WTC11 (cell line): ENCODE measurements around the gene KAZN. TPM values are rescaled to one million over a fixed set of nuclear protein-coding genes. Genes with fewer than 3 reads are reported as not detected.
A peak's percentile ranks its signal among the peaks of the same experiment; 100 is the strongest.

Source experiments
- ATAC-seq: fragments of 200-7000 bp; cut with Tn5 transposase; 2 replicates; pipeline ENCODE4 v1.10.0; 2021; ENCODE audit warnings: mild to moderate bottlenecking, moderate library complexity
- CTCF ChIA-PET: fragments of 300-600 bp; sonication (Branson Sonifier 250); formaldehyde crosslinking; loops from one replicate; lab custom pipeline; 2021; ENCODE audit warnings: antibody characterized with exemption; lab: Charles Lee
- POLR2A ChIA-PET: fragments of 350-600 bp; sonication (Branson Sonifier 250); formaldehyde crosslinking; loops from one replicate; lab custom pipeline; 2021; ENCODE audit warnings: antibody characterized with exemption; lab: Charles Lee
- DNase-seq: peaks from one replicate; pipeline ENCODE4 v3.0.0; 2021; ENCODE audit warnings: low spot score
- H3K27ac Mint-ChIP-seq: 2 replicates; pipeline ENCODE4 v1.8.0; 2021; ENCODE audit warnings: mixed read lengths
- H3K27me3 Mint-ChIP-seq: 2 replicates; pipeline ENCODE4 v1.8.0; 2021; ENCODE audit warnings: low read depth, mild to moderate bottlenecking, moderate library complexity, mixed read lengths
- H3K36me3 Mint-ChIP-seq: 2 replicates; pipeline ENCODE4 v1.8.0; 2021; ENCODE audit warnings: mixed read lengths
- H3K4me1 Mint-ChIP-seq: 2 replicates; pipeline ENCODE4 v1.8.0; 2022; ENCODE audit warnings: mixed read lengths
- H3K4me3 Mint-ChIP-seq: 2 replicates; pipeline ENCODE4 v1.8.0; 2021; ENCODE audit warnings: mild to moderate bottlenecking, moderate library complexity, mixed read lengths
- H3K9me3 Mint-ChIP-seq: 2 replicates; pipeline ENCODE4 v1.8.0; 2021; ENCODE audit warnings: mixed read lengths
- ATF3 ChIP-seq: sonication (generic); formaldehyde crosslinking; conservative IDR thresholded peaks from 2 replicates; pipeline ENCODE4 v1.8.1; 2022; ENCODE audit warnings: mild to moderate bottlenecking, missing genetic modification reagents
- ELF4 ChIP-seq: sonication (generic); formaldehyde crosslinking; IDR thresholded peaks from 2 replicates; pipeline ENCODE4 v1.8.1; 2022; ENCODE audit warnings: low read depth, mild to moderate bottlenecking, moderate library complexity, missing genetic modification reagents
- EMX1 ChIP-seq: fragments of 250-450 bp; sonication (Bioruptor Pico); IDR thresholded peaks from 2 replicates; pipeline ENCODE4 v1.8.0; 2021; ENCODE audit warnings: mild to moderate bottlenecking
- ETV6 ChIP-seq: sonication (generic); formaldehyde crosslinking; IDR thresholded peaks from 2 replicates; pipeline ENCODE4 v1.8.1; 2022; ENCODE audit warnings: mild to moderate bottlenecking, missing genetic modification reagents
- FOXJ3 ChIP-seq: sonication (generic); formaldehyde crosslinking; IDR thresholded peaks from 2 replicates; pipeline ENCODE4 v1.9.0; 2021; ENCODE audit warnings: missing genetic modification reagents, mild to moderate bottlenecking, borderline replicate concordance
- FOXP1 ChIP-seq: sonication (generic); formaldehyde crosslinking; IDR thresholded peaks from 2 replicates; pipeline ENCODE4 v1.8.0; 2022; ENCODE audit warnings: missing genetic modification reagents, mild to moderate bottlenecking, moderate library complexity, borderline replicate concordance
- GABPB1 ChIP-seq: sonication (generic); formaldehyde crosslinking; IDR thresholded peaks from 2 replicates; pipeline ENCODE4 v1.8.1; 2023; ENCODE audit warnings: mild to moderate bottlenecking, missing genetic modification reagents
- IRF2 ChIP-seq: sonication (generic); formaldehyde crosslinking; IDR thresholded peaks from 2 replicates; pipeline ENCODE4 v1.8.0; 2022; ENCODE audit warnings: low read depth, missing genetic modification reagents, borderline replicate concordance
- JUN ChIP-seq: sonication (generic); formaldehyde crosslinking; IDR thresholded peaks from 2 replicates; pipeline ENCODE4 v1.8.0; 2023; ENCODE audit warnings: mild to moderate bottlenecking, missing genetic modification reagents
- MYBL2 ChIP-seq: sonication (generic); formaldehyde crosslinking; IDR thresholded peaks from 2 replicates; pipeline ENCODE4 v1.8.1; 2023; ENCODE audit warnings: mild to moderate bottlenecking, moderate library complexity, missing genetic modification reagents
- RELA ChIP-seq: sonication (generic); formaldehyde crosslinking; IDR thresholded peaks from 2 replicates; pipeline ENCODE4 v1.8.1; 2022; ENCODE audit warnings: missing genetic modification reagents, mild to moderate bottlenecking, borderline replicate concordance
- SP1 ChIP-seq: sonication (generic); formaldehyde crosslinking; conservative IDR thresholded peaks from 2 replicates; pipeline ENCODE4 v1.8.1; 2022; ENCODE audit warnings: missing genetic modification reagents
- TEAD4 ChIP-seq: sonication (generic); formaldehyde crosslinking; IDR thresholded peaks from 2 replicates; pipeline ENCODE4 v1.8.0; 2022; ENCODE audit warnings: mild to moderate bottlenecking, missing genetic modification reagents
- TP53 ChIP-seq: sonication (generic); formaldehyde crosslinking; IDR thresholded peaks from 2 replicates; pipeline ENCODE4 v1.8.1; 2023; ENCODE audit warnings: mild to moderate bottlenecking, missing genetic modification reagents
- ZNF121 ChIP-seq: sonication (generic); formaldehyde crosslinking; IDR thresholded peaks from 2 replicates; pipeline ENCODE4 v1.8.0; 2023; ENCODE audit warnings: missing genetic modification reagents
- ZNF219 ChIP-seq: sonication (generic); formaldehyde crosslinking; IDR thresholded peaks from 2 replicates; pipeline ENCODE4 v1.8.0; 2023; ENCODE audit warnings: missing genetic modification reagents, mild to moderate bottlenecking, borderline replicate concordance
- ZNF232 ChIP-seq: sonication (generic); formaldehyde crosslinking; IDR thresholded peaks from 2 replicates; pipeline ENCODE4 v1.8.0; 2022; ENCODE audit warnings: mild to moderate bottlenecking, missing genetic modification reagents
- ZNF396 ChIP-seq: fragments of 250-450 bp; sonication (Bioruptor Pico); IDR thresholded peaks from 2 replicates; pipeline ENCODE4 v1.8.0; 2021; ENCODE audit warnings: mild to moderate bottlenecking, moderate library complexity, borderline replicate concordance
- ZNF423 ChIP-seq: fragments of 250-450 bp; sonication (Bioruptor Pico); IDR thresholded peaks from 2 replicates; pipeline ENCODE4 v2.1.2; 2022; ENCODE audit warnings: mild to moderate bottlenecking, moderate library complexity
- ZNF671 ChIP-seq: fragments of 250-450 bp; sonication (Bioruptor Pico); IDR thresholded peaks from 2 replicates; pipeline ENCODE4 v1.8.0; 2021; ENCODE audit warnings: mild to moderate bottlenecking
- total RNA-seq: library from RNA; stranded (reverse); gene quantifications from 3 replicates; pipeline ENCODE4 v1.2.3, GENCODE V29; 2021
- TF ChIP-seq, protein P1 (sequence below): fragments of 250-450 bp; sonication (Bioruptor Pico); IDR thresholded peaks from 2 replicates; pipeline ENCODE4 v1.9.0; 2021; ENCODE audit warnings: mild to moderate bottlenecking
- TF ChIP-seq, protein P2 (sequence below): sonication (generic); formaldehyde crosslinking; IDR thresholded peaks from 2 replicates; pipeline ENCODE4 v1.8.0; 2022; ENCODE audit warnings: mild to moderate bottlenecking, missing genetic modification reagents
- TF ChIP-seq, protein P3 (sequence below): sonication (generic); formaldehyde crosslinking; IDR thresholded peaks from 2 replicates; pipeline ENCODE4 v1.8.0; 2023; ENCODE audit warnings: mild to moderate bottlenecking, missing genetic modification reagents
- TF ChIP-seq, protein P4 (sequence below): fragments of 200-600 bp; IDR thresholded peaks from 2 replicates; pipeline ENCODE4 v1.8.0; 2022; ENCODE audit warnings: antibody characterized with exemption

Gene KAZN
- total RNA-seq, 1 experiment from 2014 or later, result 19.9 TPM

GRCh38 chr1:15099441-15100120 is 501.1 kb downstream of the KAZN start (continued):
- TF ChIP-seq, protein P1, sequence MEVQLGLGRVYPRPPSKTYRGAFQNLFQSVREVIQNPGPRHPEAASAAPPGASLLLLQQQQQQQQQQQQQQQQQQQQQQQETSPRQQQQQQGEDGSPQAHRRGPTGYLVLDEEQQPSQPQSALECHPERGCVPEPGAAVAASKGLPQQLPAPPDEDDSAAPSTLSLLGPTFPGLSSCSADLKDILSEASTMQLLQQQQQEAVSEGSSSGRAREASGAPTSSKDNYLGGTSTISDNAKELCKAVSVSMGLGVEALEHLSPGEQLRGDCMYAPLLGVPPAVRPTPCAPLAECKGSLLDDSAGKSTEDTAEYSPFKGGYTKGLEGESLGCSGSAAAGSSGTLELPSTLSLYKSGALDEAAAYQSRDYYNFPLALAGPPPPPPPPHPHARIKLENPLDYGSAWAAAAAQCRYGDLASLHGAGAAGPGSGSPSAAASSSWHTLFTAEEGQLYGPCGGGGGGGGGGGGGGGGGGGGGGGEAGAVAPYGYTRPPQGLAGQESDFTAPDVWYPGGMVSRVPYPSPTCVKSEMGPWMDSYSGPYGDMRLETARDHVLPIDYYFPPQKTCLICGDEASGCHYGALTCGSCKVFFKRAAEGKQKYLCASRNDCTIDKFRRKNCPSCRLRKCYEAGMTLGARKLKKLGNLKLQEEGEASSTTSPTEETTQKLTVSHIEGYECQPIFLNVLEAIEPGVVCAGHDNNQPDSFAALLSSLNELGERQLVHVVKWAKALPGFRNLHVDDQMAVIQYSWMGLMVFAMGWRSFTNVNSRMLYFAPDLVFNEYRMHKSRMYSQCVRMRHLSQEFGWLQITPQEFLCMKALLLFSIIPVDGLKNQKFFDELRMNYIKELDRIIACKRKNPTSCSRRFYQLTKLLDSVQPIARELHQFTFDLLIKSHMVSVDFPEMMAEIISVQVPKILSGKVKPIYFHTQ (CRISPR knock-in tag), result no peak
- TF ChIP-seq, protein P2, sequence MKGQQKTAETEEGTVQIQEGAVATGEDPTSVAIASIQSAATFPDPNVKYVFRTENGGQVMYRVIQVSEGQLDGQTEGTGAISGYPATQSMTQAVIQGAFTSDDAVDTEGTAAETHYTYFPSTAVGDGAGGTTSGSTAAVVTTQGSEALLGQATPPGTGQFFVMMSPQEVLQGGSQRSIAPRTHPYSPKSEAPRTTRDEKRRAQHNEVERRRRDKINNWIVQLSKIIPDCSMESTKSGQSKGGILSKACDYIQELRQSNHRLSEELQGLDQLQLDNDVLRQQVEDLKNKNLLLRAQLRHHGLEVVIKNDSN (CRISPR knock-in tag), result no peak
- TF ChIP-seq ETV6 (CRISPR knock-in tag), result no peak
- TF ChIP-seq ZNF671 (CRISPR knock-in tag), result no peak
- TF ChIP-seq, protein P3, sequence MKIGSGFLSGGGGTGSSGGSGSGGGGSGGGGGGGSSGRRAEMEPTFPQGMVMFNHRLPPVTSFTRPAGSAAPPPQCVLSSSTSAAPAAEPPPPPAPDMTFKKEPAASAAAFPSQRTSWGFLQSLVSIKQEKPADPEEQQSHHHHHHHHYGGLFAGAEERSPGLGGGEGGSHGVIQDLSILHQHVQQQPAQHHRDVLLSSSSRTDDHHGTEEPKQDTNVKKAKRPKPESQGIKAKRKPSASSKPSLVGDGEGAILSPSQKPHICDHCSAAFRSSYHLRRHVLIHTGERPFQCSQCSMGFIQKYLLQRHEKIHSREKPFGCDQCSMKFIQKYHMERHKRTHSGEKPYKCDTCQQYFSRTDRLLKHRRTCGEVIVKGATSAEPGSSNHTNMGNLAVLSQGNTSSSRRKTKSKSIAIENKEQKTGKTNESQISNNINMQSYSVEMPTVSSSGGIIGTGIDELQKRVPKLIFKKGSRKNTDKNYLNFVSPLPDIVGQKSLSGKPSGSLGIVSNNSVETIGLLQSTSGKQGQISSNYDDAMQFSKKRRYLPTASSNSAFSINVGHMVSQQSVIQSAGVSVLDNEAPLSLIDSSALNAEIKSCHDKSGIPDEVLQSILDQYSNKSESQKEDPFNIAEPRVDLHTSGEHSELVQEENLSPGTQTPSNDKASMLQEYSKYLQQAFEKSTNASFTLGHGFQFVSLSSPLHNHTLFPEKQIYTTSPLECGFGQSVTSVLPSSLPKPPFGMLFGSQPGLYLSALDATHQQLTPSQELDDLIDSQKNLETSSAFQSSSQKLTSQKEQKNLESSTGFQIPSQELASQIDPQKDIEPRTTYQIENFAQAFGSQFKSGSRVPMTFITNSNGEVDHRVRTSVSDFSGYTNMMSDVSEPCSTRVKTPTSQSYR, result no peak
- TF ChIP-seq ZNF219 (CRISPR knock-in tag), result no peak
- TF ChIP-seq JUN (CRISPR knock-in tag), result no peak
- TF ChIP-seq FOXJ3 (CRISPR knock-in tag), result no peak

GRCh38 chr1:15100121-15100879 is 501.8 kb downstream of the KAZN start:
- ATAC-seq (peak; percentile 89), DNase-seq (peak; percentile 84)
- ChIA-PET POLR2A (no interaction called here), CTCF (interaction anchor here (0.5 to 2.4 kb wide), 16 partner anchors 10 to 72 kb away, joined by 3 to 18 read pairs (median 5); no protein-coding TSS in a partner anchor)
- H3K36me3 Mint-ChIP-seq, result no peaks in the 10 kb centered on the region
- H3K27me3 Mint-ChIP-seq, result peaks cover 25% of the 10 kb centered on the region
- H3K4me1 Mint-ChIP-seq, result peaks cover 28% of the 10 kb centered on the region
- H3K9me3 Mint-ChIP-seq, result no peaks in the 10 kb centered on the region
- H3K27ac Mint-ChIP-seq, result no peak overlapping the region
- no peak overlapping the region for H3K4me3 Mint-ChIP-seq
- TF ChIP-seq ZNF121 (no peak), ATF3 (no peak), GABPB1 (CRISPR knock-in tag) (no peak), TP53 (CRISPR knock-in tag) (no peak), ZNF671 (CRISPR knock-in tag) (no peak), EMX1 (CRISPR knock-in tag) (no peak), JUN (CRISPR knock-in tag) (no peak), ZNF232 (CRISPR knock-in tag) (0 out of 2 replicates have a peak, but pooled peaks have one; percentile 33), ZNF396 (CRISPR knock-in tag) (no peak), IRF2 (0 out of 2 replicates have a peak, but pooled peaks have one; percentile 37), RELA (no peak), SP1 (CRISPR knock-in tag) (0 out of 2 replicates have a peak, but pooled peaks have one; percentile 23), FOXP1 (CRISPR knock-in tag) (peak; percentile 46; the same call in 1 of the 2 replicates), TEAD4 (no peak), ELF4 (no peak), MYBL2 (CRISPR knock-in tag) (no peak), ZNF423 (no peak)
- TF ChIP-seq, protein P1 (CRISPR knock-in tag), result no peak
- TF ChIP-seq, protein P4, sequence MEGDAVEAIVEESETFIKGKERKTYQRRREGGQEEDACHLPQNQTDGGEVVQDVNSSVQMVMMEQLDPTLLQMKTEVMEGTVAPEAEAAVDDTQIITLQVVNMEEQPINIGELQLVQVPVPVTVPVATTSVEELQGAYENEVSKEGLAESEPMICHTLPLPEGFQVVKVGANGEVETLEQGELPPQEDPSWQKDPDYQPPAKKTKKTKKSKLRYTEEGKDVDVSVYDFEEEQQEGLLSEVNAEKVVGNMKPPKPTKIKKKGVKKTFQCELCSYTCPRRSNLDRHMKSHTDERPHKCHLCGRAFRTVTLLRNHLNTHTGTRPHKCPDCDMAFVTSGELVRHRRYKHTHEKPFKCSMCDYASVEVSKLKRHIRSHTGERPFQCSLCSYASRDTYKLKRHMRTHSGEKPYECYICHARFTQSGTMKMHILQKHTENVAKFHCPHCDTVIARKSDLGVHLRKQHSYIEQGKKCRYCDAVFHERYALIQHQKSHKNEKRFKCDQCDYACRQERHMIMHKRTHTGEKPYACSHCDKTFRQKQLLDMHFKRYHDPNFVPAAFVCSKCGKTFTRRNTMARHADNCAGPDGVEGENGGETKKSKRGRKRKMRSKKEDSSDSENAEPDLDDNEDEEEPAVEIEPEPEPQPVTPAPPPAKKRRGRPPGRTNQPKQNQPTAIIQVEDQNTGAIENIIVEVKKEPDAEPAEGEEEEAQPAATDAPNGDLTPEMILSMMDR, result peak; percentile 92
